GM18861 (cell line): Measurements from ENCODE around the gene FNDC3B.

Source experiments
- ATAC-seq: cut with Tn5 transposase; IDR thresholded peaks from one replicate; pipeline ENCODE4 v1.9.1; 2021; ENCODE audit not compliant: unreplicated experiment

Gene FNDC3B

GRCh38 chr3:172208586-172209332 is 169.4 kb downstream of the FNDC3B start:
- ATAC-seq = no peak

- ATAC-seq = no peak
Measured at GRCh38 chr3:172209333-172210321, 170.2 kb downstream of the FNDC3B start.

GRCh38 chr3:172210355-172210754 is 171.0 kb downstream of the FNDC3B start:
- no peak for ATAC-seq

- ATAC-seq = no peak
Measured at GRCh38 chr3:172211123-172211522, 171.7 kb downstream of the FNDC3B start.

GRCh38 chr3:172213200-172213599 is 173.8 kb downstream of the FNDC3B start:
- no peak for ATAC-seq

GRCh38 chr3:172213904-172214303 is 174.5 kb downstream of the FNDC3B start:
- no peak for ATAC-seq

- no peak for ATAC-seq
Measured at GRCh38 chr3:172216267-172216666, 176.9 kb downstream of the FNDC3B start.

GRCh38 chr3:172216911-172217310 is 177.5 kb downstream of the FNDC3B start:
- no peak for ATAC-seq

- no peak for ATAC-seq
Measured at GRCh38 chr3:172217877-172218276, 178.5 kb downstream of the FNDC3B start.

GRCh38 chr3:172218350-172219323 is 179.3 kb downstream of the FNDC3B start:
- no peak for ATAC-seq

- no peak for ATAC-seq
Measured at GRCh38 chr3:172219750-172220149, 180.4 kb downstream of the FNDC3B start.

- no peak for ATAC-seq
Measured at GRCh38 chr3:172221547-172221946, 182.2 kb downstream of the FNDC3B start.

GRCh38 chr3:172222478-172223071 is 183.2 kb downstream of the FNDC3B start:
- ATAC-seq = no peak

- ATAC-seq = no peak
Measured at GRCh38 chr3:172223870-172224269, 184.5 kb downstream of the FNDC3B start.

- ATAC-seq = no peak
Measured at GRCh38 chr3:172224560-172225214, 185.3 kb downstream of the FNDC3B start.

GRCh38 chr3:172225215-172225707 is 185.9 kb downstream of the FNDC3B start:
- ATAC-seq = no peak

GRCh38 chr3:172226831-172227230 is 187.5 kb downstream of the FNDC3B start:
- no peak for ATAC-seq

- ATAC-seq = no peak
Measured at GRCh38 chr3:172227340-172228035, 188.1 kb downstream of the FNDC3B start.

- no peak for ATAC-seq
Measured at GRCh38 chr3:172228036-172228415, 188.6 kb downstream of the FNDC3B start.
